Measurements from ENCODE around the gene TEK. TPM values are rescaled to one million over a fixed set of nuclear protein-coding genes. Genes with fewer than 3 reads are reported as not detected.

Gene TEK
- total RNA-seq, 6 donors from 2014 or later = 13.6 to 46.7 (median 26.5) TPM

- 64 to 77% methylated on average over 2 of the region's 2 CpGs for WGBS, 2 donors
- Histone ChIP-seq H3K4me3 (no peak overlapping the region), H3K27me3 (no peaks in the 10 kb centered on the region), H3K4me1 (peaks cover 10 to 20% (median 17%) of the 10 kb centered on the region in 4 donors), H3K9me3 (no peaks in the 10 kb centered on the region), H3K36me3 (no peaks in the 10 kb centered on the region), H3K27ac (no peak overlapping the region)
- TF ChIP-seq POLR2AphosphoS5 (IDR thresholded peaks at IDR 0.05) = no peak
- no peak for TF ChIP-seq POLR2A (IDR thresholded peaks at IDR 0.05)
- TF ChIP-seq CTCF (IDR thresholded peaks at IDR 0.05) = no peak
- no peak for TF ChIP-seq EP300 (IDR thresholded peaks at IDR 0.05)
- ATAC-seq (ENCODE audit: low FRiP score in 2 of 2) (peak in 1 of 2 donors; percentile 59), DNase-seq (no peak)
Observed at GRCh38 chr9:27126670-27127069, 17.6 kb downstream of the TEK start.

DNA sequence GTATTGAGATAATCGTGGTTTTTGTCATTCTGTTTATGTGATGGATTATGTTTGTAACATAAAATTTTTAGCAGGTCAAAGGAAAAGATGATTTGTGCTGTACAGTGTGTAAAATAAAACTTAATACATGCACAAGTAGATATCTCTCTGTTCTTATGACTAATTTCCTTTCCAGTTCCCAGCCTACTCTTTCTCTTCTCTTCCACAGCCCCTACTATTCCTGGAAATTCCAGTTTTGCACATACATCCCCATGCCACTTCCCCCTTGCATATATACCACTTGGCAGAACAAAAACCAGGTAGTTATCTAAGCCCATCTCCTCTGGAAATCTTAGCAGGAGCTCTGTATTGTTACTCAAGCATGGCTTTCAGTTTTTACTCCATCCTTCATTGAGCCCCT, 20.2 kb downstream of the TEK start:
- Histone ChIP-seq H3K9me3 (no peaks in the 10 kb centered on the region), H3K4me1 (peaks cover 10 to 20% (median 16%) of the 10 kb centered on the region in 4 donors), H3K4me3 (no peak overlapping the region), H3K27me3 (no peaks in the 10 kb centered on the region), H3K36me3 (no peaks in the 10 kb centered on the region), H3K27ac (peak overlapping the region in 1 of 4 donors; percentile 44)
- ATAC-seq (ENCODE audit: low FRiP score in 2 of 2) = no peak
- WGBS, 2 donors = 56 to 65% methylated on average over 1 of the region's 1 CpG
- no peak for DNase-seq
- no peak for TF ChIP-seq EP300 (IDR thresholded peaks at IDR 0.05)
- TF ChIP-seq POLR2A (IDR thresholded peaks at IDR 0.05) = no peak
- TF ChIP-seq CTCF (IDR thresholded peaks at IDR 0.05) = no peak
- TF ChIP-seq POLR2AphosphoS5 (IDR thresholded peaks at IDR 0.05) = no peak

GRCh38 chr9:27131731-27132130, 22.7 kb downstream of the TEK start:
- DNase-seq (no peak), ATAC-seq (ENCODE audit: low FRiP score in 2 of 2) (no peak)
- TF ChIP-seq POLR2A (IDR thresholded peaks at IDR 0.05) (no peak), EP300 (IDR thresholded peaks at IDR 0.05) (no peak), CTCF (IDR thresholded peaks at IDR 0.05) (no peak), POLR2AphosphoS5 (IDR thresholded peaks at IDR 0.05) (no peak)
- no peaks in the 10 kb centered on the region for H3K36me3 ChIP-seq
- no peaks in the 10 kb centered on the region for H3K27me3 ChIP-seq
- no peaks in the 10 kb centered on the region for H3K9me3 ChIP-seq
- no peak overlapping the region for H3K27ac ChIP-seq
- H3K4me3 ChIP-seq = no peak overlapping the region
- 76 to 84% methylated on average over 4 of the region's 4 CpGs for WGBS, 2 donors
- H3K4me1 ChIP-seq = no peaks in the 10 kb centered on the region

DNA sequence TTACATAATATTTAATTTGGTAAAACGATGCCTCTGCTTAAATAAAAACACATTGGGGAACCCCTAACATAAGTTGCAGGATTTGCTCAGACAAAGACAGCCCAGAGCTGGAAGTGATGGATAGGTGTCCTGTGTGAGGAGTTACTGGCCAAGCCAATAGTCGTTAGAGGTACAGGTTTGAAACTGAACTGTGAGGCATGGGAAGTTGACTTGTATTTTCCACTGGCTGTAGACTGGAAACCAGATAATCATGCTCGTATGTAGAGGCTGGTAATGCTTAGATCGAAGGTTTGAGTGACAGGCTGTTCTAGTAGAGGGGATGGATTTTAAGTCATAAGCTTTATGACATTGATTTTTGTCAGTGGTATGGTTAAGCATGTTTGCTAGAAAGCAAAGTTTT, 24.8 kb downstream of the TEK start:
- Histone ChIP-seq H3K27me3 (no peaks in the 10 kb centered on the region), H3K4me3 (no peak overlapping the region), H3K36me3 (no peaks in the 10 kb centered on the region), H3K4me1 (no peaks in the 10 kb centered on the region), H3K27ac (peak overlapping the region in 1 of 4 donors; percentile 27), H3K9me3 (peaks cover 0 to 4% (median 0%) of the 10 kb centered on the region in 4 donors)
- no peak for ATAC-seq (ENCODE audit: low FRiP score in 2 of 2)
- DNase-seq = no peak
- WGBS, 2 donors = 74 to 77% methylated on average over 4 of the region's 4 CpGs
- no peak for TF ChIP-seq CTCF (IDR thresholded peaks at IDR 0.05)
- no peak for TF ChIP-seq EP300 (IDR thresholded peaks at IDR 0.05)
- no peak for TF ChIP-seq POLR2AphosphoS5 (IDR thresholded peaks at IDR 0.05)
- TF ChIP-seq POLR2A (IDR thresholded peaks at IDR 0.05) = no peak

- no peak for DNase-seq
- peaks cover 0 to 2% (median 0%) of the 10 kb centered on the region in 4 donors for H3K4me1 ChIP-seq
- TF ChIP-seq POLR2A (IDR thresholded peaks at IDR 0.05) (no peak), CTCF (IDR thresholded peaks at IDR 0.05) (no peak), EP300 (IDR thresholded peaks at IDR 0.05) (no peak), POLR2AphosphoS5 (IDR thresholded peaks at IDR 0.05) (no peak)
- H3K27ac ChIP-seq = no peak overlapping the region
- H3K36me3 ChIP-seq = no peaks in the 10 kb centered on the region
- no peak overlapping the region for H3K4me3 ChIP-seq
- no peaks in the 10 kb centered on the region for H3K27me3 ChIP-seq
- WGBS, 2 donors = 57 to 72% methylated on average over 7 of the region's 7 CpGs
- ATAC-seq (ENCODE audit: low FRiP score in 2 of 2) = no peak
- H3K9me3 ChIP-seq = peaks cover 0 to 4% (median 0%) of the 10 kb centered on the region in 4 donors
Observed at GRCh38 chr9:27142299-27142930, 33.4 kb downstream of the TEK start.
